Caco-2 (cell line): ENCODE data around the gene NAGS. TPM values are rescaled to one million over a fixed set of nuclear protein-coding genes. Genes with fewer than 3 reads are reported as not detected.

Source experiments
- BruUV-seq: library from RNA; stranded (reverse); fragments of 400-500 nt; replicated peaks from 2 replicates; lab custom pipeline; 2021; lab: Mats Ljungman, UMichigan
- CTCF ChIA-PET: fragments of 300-600 bp; sonication (Branson Sonifier 250); formaldehyde crosslinking; loops from one replicate; lab custom pipeline; 2022; ENCODE audit warnings: antibody characterized with exemption; lab: Charles Lee
- POLR2A ChIA-PET: fragments of 300-600 bp; sonication (Branson Sonifier 250); formaldehyde crosslinking; loops from one replicate; lab custom pipeline; 2022; ENCODE audit warnings: antibody characterized with exemption; lab: Charles Lee
- DNase-seq, 2 experiments: peaks; one replicate each; pipeline versions ENCODE4 v3.0.0 to v3.0.0-alpha.2; 2020 to 2022
- H3K27me3 ChIP-seq: replicated peaks from 2 replicates; pipeline ENCODE4 v1.6.0; 2011; ENCODE audit warnings: low read length; ENCODE audit not compliant: control insufficient read depth, insufficient read depth
- H3K36me3 ChIP-seq: 2 replicates; pipeline ENCODE4 v1.5.1; 2011; ENCODE audit warnings: low read length; ENCODE audit not compliant: control insufficient read depth, insufficient read depth
- H3K4me1 ChIP-seq: fragments of 250-450 bp; sonication (Bioruptor Pico); 2 replicates; pipeline ENCODE4 v1.5.1; 2020; ENCODE audit warnings: mild to moderate bottlenecking
- H3K4me3 ChIP-seq: 2 replicates; pipeline ENCODE4 v1.5.1; 2011; ENCODE audit warnings: low read depth, mild to moderate bottlenecking, control low read depth, low read length
- H3K9me3 ChIP-seq: fragments of 250-450 bp; sonication (Bioruptor Pico); 2 replicates; pipeline ENCODE4 v1.5.1; 2020; ENCODE audit warnings: mild to moderate bottlenecking, moderate library complexity
- H3K27ac Mint-ChIP-seq: one replicate; pipeline ENCODE4 v1.8.0; 2022; ENCODE audit warnings: mixed read lengths; ENCODE audit not compliant: unreplicated experiment
- H3K27me3 Mint-ChIP-seq: one replicate; pipeline ENCODE4 v1.8.0; 2022; ENCODE audit warnings: mixed read lengths; ENCODE audit not compliant: insufficient read depth, unreplicated experiment
- H3K36me3 Mint-ChIP-seq: one replicate; pipeline ENCODE4 v1.8.0; 2022; ENCODE audit warnings: mild to moderate bottlenecking, mixed read lengths; ENCODE audit not compliant: insufficient read depth, unreplicated experiment
- H3K4me1 Mint-ChIP-seq: one replicate; pipeline ENCODE4 v1.8.0; 2022; ENCODE audit warnings: low read depth, mixed read lengths; ENCODE audit not compliant: unreplicated experiment
- H3K4me3 Mint-ChIP-seq: one replicate; pipeline ENCODE4 v1.8.0; 2022; ENCODE audit warnings: mild to moderate bottlenecking, moderate library complexity, mixed read lengths; ENCODE audit not compliant: unreplicated experiment
- H3K9me3 Mint-ChIP-seq: one replicate; pipeline ENCODE4 v1.8.0; 2022; ENCODE audit warnings: mixed read lengths; ENCODE audit not compliant: unreplicated experiment
- intact Hi-C: fragments of 100-400 bp; cut with micrococcal nuclease; formaldehyde crosslinking; loops from one replicate; pipeline ENCODE4 v1.10.0; 2022; ENCODE audit not compliant: unreplicated experiment
- total RNA-seq: library from RNA; stranded (reverse); gene quantifications from 2 replicates; pipeline ENCODE4 v1.2.3, GENCODE V29; 2022
- TF ChIP-seq, protein P1 (sequence below), 2 experiments: fragments of 200-600 bp in 1 of 2; IDR thresholded peaks; 1 replicate in 1 of 2; 2 replicates in 1 of 2; pipeline versions ENCODE4 v1.5.1 to v1.8.0; 2011 to 2022; ENCODE audit warnings: antibody characterized with exemption in 1 of 2, control low read depth in 1 of 2, inconsistent platforms in 1 of 2, low read depth in 1 of 2, low read length in 1 of 2, mild to moderate bottlenecking in 1 of 2, moderate library complexity in 1 of 2; ENCODE audit not compliant: insufficient read depth in 1 of 2, severe bottlenecking in 1 of 2, unreplicated experiment in 1 of 2

Gene NAGS
- total RNA-seq, 1 experiment from 2014 or later, result 0.50 TPM

DNA sequence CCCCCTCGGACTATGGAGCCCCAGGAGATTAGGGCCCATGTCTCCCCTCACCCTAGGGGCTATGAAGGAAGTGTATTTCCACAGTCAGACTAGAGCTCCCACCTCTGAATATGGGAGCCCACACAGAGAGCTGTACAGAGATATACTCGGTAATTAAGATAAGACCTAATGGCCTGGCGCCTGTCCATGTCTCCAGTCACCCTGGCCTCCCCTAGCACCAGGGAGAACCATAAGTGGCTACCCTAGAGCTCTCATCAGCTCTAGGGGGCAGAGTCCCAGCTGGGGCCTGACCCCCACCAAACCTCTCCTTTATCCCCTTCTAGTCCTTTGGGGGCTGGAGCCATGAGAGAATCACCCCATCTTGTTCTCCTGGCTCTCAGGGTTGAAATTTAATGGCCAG lies 8.0 kb downstream of the NAGS start:
- intact Hi-C loops, result no loop called here
- CTCF ChIA-PET, result interaction anchor here (0.9 kb wide), 1 partner anchor 18 kb away, joined by 3 read pairs; no protein-coding TSS in a partner anchor
- H3K27me3 Mint-ChIP-seq, result no peaks in the 10 kb centered on the region

GRCh38 chr17:44012874-44013273 lies 8.5 kb downstream of the NAGS start:
- ChIA-PET POLR2A (no interaction called here), CTCF (no interaction called here)
- H3K4me1 ChIP-seq, result no peaks in the 10 kb centered on the region
- intact Hi-C loops, result no loop called here
- H3K9me3 ChIP-seq, result no peaks in the 10 kb centered on the region
- Mint-ChIP-seq H3K4me3 (peak overlapping the region; percentile 19), H3K36me3 (peaks cover 17% of the 10 kb centered on the region), H3K27ac (no peak overlapping the region), H3K27me3 (no peaks in the 10 kb centered on the region), H3K4me1 (no peaks in the 10 kb centered on the region), H3K9me3 (no peaks in the 10 kb centered on the region)
- no peak for DNase-seq
- no peak overlapping the region for H3K4me3 ChIP-seq
- no TSS peak for BruUV-seq
- H3K27me3 ChIP-seq, result no peaks in the 10 kb centered on the region
- TF ChIP-seq, protein P1, sequence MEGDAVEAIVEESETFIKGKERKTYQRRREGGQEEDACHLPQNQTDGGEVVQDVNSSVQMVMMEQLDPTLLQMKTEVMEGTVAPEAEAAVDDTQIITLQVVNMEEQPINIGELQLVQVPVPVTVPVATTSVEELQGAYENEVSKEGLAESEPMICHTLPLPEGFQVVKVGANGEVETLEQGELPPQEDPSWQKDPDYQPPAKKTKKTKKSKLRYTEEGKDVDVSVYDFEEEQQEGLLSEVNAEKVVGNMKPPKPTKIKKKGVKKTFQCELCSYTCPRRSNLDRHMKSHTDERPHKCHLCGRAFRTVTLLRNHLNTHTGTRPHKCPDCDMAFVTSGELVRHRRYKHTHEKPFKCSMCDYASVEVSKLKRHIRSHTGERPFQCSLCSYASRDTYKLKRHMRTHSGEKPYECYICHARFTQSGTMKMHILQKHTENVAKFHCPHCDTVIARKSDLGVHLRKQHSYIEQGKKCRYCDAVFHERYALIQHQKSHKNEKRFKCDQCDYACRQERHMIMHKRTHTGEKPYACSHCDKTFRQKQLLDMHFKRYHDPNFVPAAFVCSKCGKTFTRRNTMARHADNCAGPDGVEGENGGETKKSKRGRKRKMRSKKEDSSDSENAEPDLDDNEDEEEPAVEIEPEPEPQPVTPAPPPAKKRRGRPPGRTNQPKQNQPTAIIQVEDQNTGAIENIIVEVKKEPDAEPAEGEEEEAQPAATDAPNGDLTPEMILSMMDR (IDR thresholded peaks at IDR 0.05; ENCODE audit: insufficient read depth in 1 of 2, low read depth in 1 of 2, low read length in 1 of 2, severe bottlenecking in 1 of 2, unreplicated experiment in 1 of 2), result no peak
- H3K36me3 ChIP-seq, result 0 out of 2 replicates have a peak, but pooled peaks cover 2% of the 10 kb centered on the region

More for the DNA sequence above, 8.0 kb downstream of the NAGS start:
- H3K4me1 ChIP-seq, result no peaks in the 10 kb centered on the region
- Mint-ChIP-seq H3K4me1 (no peaks in the 10 kb centered on the region), H3K4me3 (no peak overlapping the region), H3K27ac (no peak overlapping the region), H3K36me3 (peaks cover 17% of the 10 kb centered on the region), H3K9me3 (no peaks in the 10 kb centered on the region)
- DNase-seq, result no peak
- POLR2A ChIA-PET, result no interaction called here
- no peak overlapping the region for H3K4me3 ChIP-seq
- BruUV-seq, result no TSS peak
- TF ChIP-seq, protein P1 (IDR thresholded peaks at IDR 0.05; ENCODE audit: insufficient read depth in 1 of 2, low read depth in 1 of 2, low read length in 1 of 2, severe bottlenecking in 1 of 2, unreplicated experiment in 1 of 2), result no peak
- 0 out of 2 replicates have a peak, but pooled peaks cover 2% of the 10 kb centered on the region for H3K36me3 ChIP-seq
- H3K9me3 ChIP-seq, result no peaks in the 10 kb centered on the region
- H3K27me3 ChIP-seq, result no peaks in the 10 kb centered on the region

DNA sequence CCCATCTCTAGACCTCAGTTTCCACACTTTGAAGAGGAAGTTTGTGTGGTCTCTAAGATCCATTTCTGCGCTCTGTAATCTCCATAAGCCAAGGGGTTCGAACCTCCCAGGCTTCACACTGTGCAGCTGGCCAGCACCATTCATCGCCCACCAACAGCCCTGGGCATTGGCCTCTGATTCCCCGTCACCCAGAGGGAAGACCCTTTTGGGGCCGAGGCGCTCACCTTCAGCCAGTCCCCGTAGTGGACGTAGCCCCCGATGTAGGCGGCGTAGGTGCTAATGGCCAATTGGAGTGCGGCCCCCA lies 9.7 kb downstream of the NAGS start:
- peak overlapping the region; percentile 97 for H3K27ac Mint-ChIP-seq
- 0 out of 2 replicates have a peak, but pooled peaks cover 2% of the 10 kb centered on the region for H3K36me3 ChIP-seq
- H3K4me1 ChIP-seq, result no peaks in the 10 kb centered on the region
- no peaks in the 10 kb centered on the region for H3K9me3 ChIP-seq
- BruUV-seq, result no TSS peak
- H3K4me3 ChIP-seq, result peak overlapping the region; percentile 78
- DNase-seq, result no peak
- H3K9me3 Mint-ChIP-seq, result no peaks in the 10 kb centered on the region
- POLR2A ChIA-PET, result interaction anchor here (1.1 kb wide), 1 partner anchor 52 kb away, joined by 3 read pairs; the partner anchor contains the start of gene LSM12
- CTCF ChIA-PET, result no interaction called here
- H3K36me3 Mint-ChIP-seq, result peaks cover 9% of the 10 kb centered on the region
- TF ChIP-seq, protein P1 (IDR thresholded peaks at IDR 0.05; ENCODE audit: insufficient read depth in 1 of 2, low read depth in 1 of 2, low read length in 1 of 2, severe bottlenecking in 1 of 2, unreplicated experiment in 1 of 2), result no peak
- intact Hi-C loops, result no loop called here
- no peaks in the 10 kb centered on the region for H3K27me3 Mint-ChIP-seq
- H3K4me3 Mint-ChIP-seq, result peak overlapping the region; percentile 97
- no peaks in the 10 kb centered on the region for H3K27me3 ChIP-seq
- no peaks in the 10 kb centered on the region for H3K4me1 Mint-ChIP-seq
